Colonic mucosa (tissue), 4 donors: ENCODE data around the gene PLTP. TPM values are rescaled to one million over a fixed set of nuclear protein-coding genes. Genes with fewer than 3 reads are reported as not detected.

Experiments used
- DNase-seq: peaks from one replicate; pipeline ENCODE4 v3.0.0-alpha.2; 2020
- H3K27ac ChIP-seq: fragments of 200-600 bp; one replicate; pipeline ENCODE4 v1.8.0; 2021
- H3K27me3 ChIP-seq: fragments of 200-600 bp; one replicate; pipeline ENCODE4 v1.8.0; 2021
- H3K36me3 ChIP-seq: fragments of 200-600 bp; one replicate; pipeline ENCODE4 v1.8.0; 2021
- H3K4me1 ChIP-seq: fragments of 200-600 bp; one replicate; pipeline ENCODE4 v1.8.0; 2021; ENCODE audit warnings: mild to moderate bottlenecking
- H3K4me3 ChIP-seq: fragments of 200-600 bp; one replicate; pipeline ENCODE4 v1.8.0; 2021
- H3K9ac ChIP-seq, 2 donors: one replicate each; pipeline ENCODE4 v1.7.0; 2013; ENCODE audit warnings: control low read depth in 2 of 2, low read depth in 2 of 2, low read length in 2 of 2
- H3K9me3 ChIP-seq: fragments of 200-600 bp; one replicate; pipeline ENCODE4 v1.8.0; 2021
- intact Hi-C: fragments of 100-400 bp; cut with DNase I; formaldehyde crosslinking; loops from one replicate; pipeline ENCODE4 v1.14.1; 2022
- total RNA-seq, 2 donors: library from RNA; stranded (reverse); fragmentation: NEBNext Ultra II Directional in 1 of 2; extraction: Animal tissue kit (Norgen Biotek cat#: 25700) in 1 of 2; gene quantifications; one replicate each; pipeline ENCODE4 v1.2.1, GENCODE V29; 2021
- TF ChIP-seq, protein P1 (sequence below): fragments of 200-600 bp; IDR thresholded peaks from one replicate; pipeline ENCODE4 v1.8.0; 2022; ENCODE audit warnings: antibody characterized with exemption, mild to moderate bottlenecking
- donor health status: healthy.
- donor health status: DM: no; HTN: no; CAD: no.
- donor health status: DM: no; HTN: no; CAD: no.

Gene PLTP, protein sequence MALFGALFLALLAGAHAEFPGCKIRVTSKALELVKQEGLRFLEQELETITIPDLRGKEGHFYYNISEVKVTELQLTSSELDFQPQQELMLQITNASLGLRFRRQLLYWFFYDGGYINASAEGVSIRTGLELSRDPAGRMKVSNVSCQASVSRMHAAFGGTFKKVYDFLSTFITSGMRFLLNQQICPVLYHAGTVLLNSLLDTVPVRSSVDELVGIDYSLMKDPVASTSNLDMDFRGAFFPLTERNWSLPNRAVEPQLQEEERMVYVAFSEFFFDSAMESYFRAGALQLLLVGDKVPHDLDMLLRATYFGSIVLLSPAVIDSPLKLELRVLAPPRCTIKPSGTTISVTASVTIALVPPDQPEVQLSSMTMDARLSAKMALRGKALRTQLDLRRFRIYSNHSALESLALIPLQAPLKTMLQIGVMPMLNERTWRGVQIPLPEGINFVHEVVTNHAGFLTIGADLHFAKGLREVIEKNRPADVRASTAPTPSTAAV
- total RNA-seq, result 10 to 100 TPM; 17.4 to 36.2 TPM

GRCh38 chr20:45911486-45912343, at the start of gene PLTP:
TSS of gene PLTP (minus strand) at chr20:45912155. CDS start at chr20:45911452, 703 bp downstream.
- no peaks in the 10 kb centered on the region for H3K27me3 ChIP-seq
- peak within 1 kb of the TSS; percentile 46 for H3K4me3 ChIP-seq
- TF ChIP-seq, protein P1, sequence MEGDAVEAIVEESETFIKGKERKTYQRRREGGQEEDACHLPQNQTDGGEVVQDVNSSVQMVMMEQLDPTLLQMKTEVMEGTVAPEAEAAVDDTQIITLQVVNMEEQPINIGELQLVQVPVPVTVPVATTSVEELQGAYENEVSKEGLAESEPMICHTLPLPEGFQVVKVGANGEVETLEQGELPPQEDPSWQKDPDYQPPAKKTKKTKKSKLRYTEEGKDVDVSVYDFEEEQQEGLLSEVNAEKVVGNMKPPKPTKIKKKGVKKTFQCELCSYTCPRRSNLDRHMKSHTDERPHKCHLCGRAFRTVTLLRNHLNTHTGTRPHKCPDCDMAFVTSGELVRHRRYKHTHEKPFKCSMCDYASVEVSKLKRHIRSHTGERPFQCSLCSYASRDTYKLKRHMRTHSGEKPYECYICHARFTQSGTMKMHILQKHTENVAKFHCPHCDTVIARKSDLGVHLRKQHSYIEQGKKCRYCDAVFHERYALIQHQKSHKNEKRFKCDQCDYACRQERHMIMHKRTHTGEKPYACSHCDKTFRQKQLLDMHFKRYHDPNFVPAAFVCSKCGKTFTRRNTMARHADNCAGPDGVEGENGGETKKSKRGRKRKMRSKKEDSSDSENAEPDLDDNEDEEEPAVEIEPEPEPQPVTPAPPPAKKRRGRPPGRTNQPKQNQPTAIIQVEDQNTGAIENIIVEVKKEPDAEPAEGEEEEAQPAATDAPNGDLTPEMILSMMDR, result no peak
- no peaks in the 10 kb centered on the region for H3K9me3 ChIP-seq
- peak; percentile 63 for DNase-seq
- H3K4me1 ChIP-seq, result peaks cover 7% of the 10 kb centered on the region
- H3K36me3 ChIP-seq, result no peaks in the 10 kb centered on the region
- peak within 1 kb of the TSS; percentile 57 to 74 for H3K9ac ChIP-seq
- peak within 1 kb of the TSS; percentile 75 for H3K27ac ChIP-seq
- intact Hi-C loops, result no loop called here

DNA sequence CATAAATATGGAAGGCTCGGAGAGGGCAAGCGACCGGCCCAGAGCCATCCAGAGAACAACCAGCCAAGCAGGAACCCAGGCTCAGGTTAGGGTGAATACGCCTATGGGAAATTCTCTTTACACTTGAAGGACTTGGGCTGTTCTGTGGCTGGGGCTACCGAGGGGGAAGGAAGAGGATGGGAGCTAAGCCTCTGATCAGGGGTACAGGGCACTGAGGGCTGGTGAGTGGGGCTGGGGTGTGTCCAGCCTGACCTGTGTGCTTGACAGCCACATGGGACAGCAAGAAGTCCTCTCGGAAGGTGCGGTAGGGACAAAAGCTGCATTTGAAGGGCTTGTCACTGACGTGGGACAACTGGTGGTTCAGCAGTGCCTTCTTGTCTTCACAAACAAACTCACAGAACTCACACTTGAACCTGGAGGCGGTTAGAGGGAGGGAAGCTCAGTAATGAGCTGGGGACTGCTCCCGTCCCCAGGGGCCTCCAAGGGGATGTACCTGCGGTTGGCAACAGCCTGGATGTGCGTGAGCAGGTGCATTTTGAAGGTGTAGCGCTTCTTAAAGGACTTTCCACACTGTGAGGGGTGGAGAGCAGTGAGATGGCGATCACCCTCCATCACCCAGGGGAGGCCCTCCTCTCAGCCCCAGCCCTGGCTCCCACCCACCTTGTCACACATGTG, 48.1 kb upstream of the PLTP start:
- TF ChIP-seq, protein P1, result no peak
- DNase-seq, result no peak
- Histone ChIP-seq H3K27ac (no peak overlapping the region), H3K9ac (no peak overlapping the region), H3K4me3 (no peak overlapping the region), H3K27me3 (no peaks in the 10 kb centered on the region), H3K9me3 (no peaks in the 10 kb centered on the region), H3K36me3 (peaks cover 34% of the 10 kb centered on the region), H3K4me1 (no peaks in the 10 kb centered on the region)
- intact Hi-C loops, result loop anchor here (5.0 kb wide), 1 partner anchor 68 kb away; the partner anchor contains the start of genes CTSA and NEURL2

DNA sequence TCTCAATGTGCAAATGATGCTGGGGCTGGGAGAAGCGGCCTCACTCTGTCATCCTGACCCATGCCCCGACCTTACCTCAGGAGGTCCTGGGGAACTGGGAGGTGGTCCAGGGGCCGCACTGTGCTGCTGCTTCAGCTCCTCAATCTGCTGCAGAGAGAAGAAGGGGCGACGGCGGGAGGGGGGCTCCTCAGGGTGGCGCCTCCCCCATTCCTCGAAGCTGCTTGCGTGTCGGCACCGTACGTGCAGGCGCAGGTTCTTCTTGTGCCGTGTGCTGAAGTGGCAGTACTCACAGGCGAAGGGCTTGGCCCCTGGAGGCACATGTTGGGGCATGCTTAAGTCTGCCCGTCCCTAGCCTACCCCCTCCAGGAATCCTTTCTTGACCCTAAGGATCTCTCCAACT, 47.2 kb upstream of the PLTP start:
- Histone ChIP-seq H3K36me3 (peaks cover 31% of the 10 kb centered on the region), H3K4me1 (no peaks in the 10 kb centered on the region), H3K9me3 (no peaks in the 10 kb centered on the region), H3K9ac (no peak overlapping the region), H3K4me3 (no peak overlapping the region), H3K27me3 (no peaks in the 10 kb centered on the region), H3K27ac (no peak overlapping the region)
- TF ChIP-seq, protein P1, result no peak
- no peak for DNase-seq
- intact Hi-C loops, result no loop called here

GRCh38 chr20:45958593-45958992, 46.6 kb upstream of the PLTP start:
- TF ChIP-seq, protein P1, result no peak
- DNase-seq, result no peak
- Histone ChIP-seq H3K9me3 (no peaks in the 10 kb centered on the region), H3K27ac (no peak overlapping the region), H3K9ac (no peak overlapping the region), H3K4me1 (no peaks in the 10 kb centered on the region), H3K4me3 (no peak overlapping the region), H3K36me3 (peaks cover 28% of the 10 kb centered on the region), H3K27me3 (no peaks in the 10 kb centered on the region)
- intact Hi-C loops, result no loop called here
